GM12878 (cell line): Measurements from ENCODE around the gene NEAT1. TPM values are rescaled to one million over a fixed set of nuclear protein-coding genes. Genes with fewer than 3 reads are reported as not detected.

Experiments used
- ASH2L ChIP-seq: fragments of 300-600, 200-600 bp; sonication (generic); IDR thresholded peaks from 2 replicates; pipeline ENCODE4 v1.6.1; 2017; ENCODE audit warnings: low read depth, mild to moderate bottlenecking, borderline replicate concordance
- BRCA1 ChIP-seq: IDR thresholded peaks from 2 replicates; pipeline ENCODE4 v1.6.1; 2011; ENCODE audit warnings: low read depth, low read length, improper control_type of control experiment
- CTCF ChIP-seq, 3 experiments: IDR thresholded peaks in 2 of 3; conservative IDR thresholded peaks in 1 of 3; 2 replicates each; pipeline ENCODE4 v1.5.1; 2011; ENCODE audit warnings: low read depth in 3 of 3, low read length in 3 of 3, mild to moderate bottlenecking in 3 of 3, control low read depth in 2 of 3, moderate library complexity in 2 of 3, inconsistent platforms in 1 of 3, mixed read lengths in 1 of 3; ENCODE audit not compliant: control insufficient read depth in 2 of 3, insufficient read depth in 1 of 3; ENCODE audit errors: extremely low read depth in 1 of 3
- DPF2 ChIP-seq: fragments of 450-650 bp; IDR thresholded peaks from 2 replicates; pipeline ENCODE4 v1.6.1; 2017; ENCODE audit warnings: mild to moderate bottlenecking
- EGR1 ChIP-seq, 2 experiments: IDR thresholded peaks; 1 replicate in 1 of 2; 2 replicates in 1 of 2; pipeline ENCODE4 v1.6.1; 2011 to 2012; ENCODE audit warnings: low read depth in 2 of 2, low read length in 2 of 2, borderline replicate concordance in 1 of 2, mild to moderate bottlenecking in 1 of 2, moderate library complexity in 1 of 2
- EP300 ChIP-seq, 2 experiments: fragments of 150-350 bp in 1 of 2; IDR thresholded peaks; 2 replicates each; pipeline ENCODE4 v1.6.1; 2011 to 2012; ENCODE audit warnings: low read depth in 2 of 2, low read length in 2 of 2, borderline replicate concordance in 1 of 2, improper control_type of control experiment in 1 of 2, inconsistent platforms in 1 of 2; ENCODE audit not compliant: control insufficient read depth in 1 of 2
- IKZF2 ChIP-seq, 2 experiments: fragments of 450-650 bp; IDR thresholded peaks; 2 replicates each; pipeline ENCODE4 v1.6.1; 2017; ENCODE audit warnings: mild to moderate bottlenecking in 2 of 2, moderate library complexity in 2 of 2
- LARP7 ChIP-seq: fragments of 450-650 bp; IDR thresholded peaks from 2 replicates; pipeline ENCODE4 v1.6.1; 2017; ENCODE audit warnings: mild to moderate bottlenecking
- MEF2B ChIP-seq: fragments of 450-650 bp; IDR thresholded peaks from 2 replicates; pipeline ENCODE4 v1.6.1; 2018; ENCODE audit warnings: mild to moderate bottlenecking, moderate library complexity; ENCODE audit not compliant: partially characterized antibody, poor library complexity, severe bottlenecking
- MXI1 ChIP-seq: fragments of 150-350 bp; IDR thresholded peaks from 2 replicates; pipeline ENCODE4 v1.6.1; 2011; ENCODE audit warnings: low read depth, mild to moderate bottlenecking, inconsistent platforms, low read length, improper control_type of control experiment
- NR2F1 ChIP-seq: fragments of 450-650 bp; conservative IDR thresholded peaks from 2 replicates; pipeline ENCODE4 v1.6.1; 2017; ENCODE audit warnings: mild to moderate bottlenecking
- PML ChIP-seq: IDR thresholded peaks from 2 replicates; pipeline ENCODE4 v1.6.1; 2012; ENCODE audit warnings: low read length, inconsistent platforms
- RAD21 ChIP-seq: IDR thresholded peaks from 2 replicates; pipeline ENCODE4 v1.6.1; 2011; ENCODE audit warnings: mild to moderate bottlenecking, low read depth, low read length, moderate library complexity; ENCODE audit not compliant: insufficient read depth
- RELB ChIP-seq: fragments of 450-650 bp; IDR thresholded peaks from 2 replicates; pipeline ENCODE4 v1.6.1; 2017; ENCODE audit warnings: low read depth, mild to moderate bottlenecking, moderate library complexity
- SIX5 ChIP-seq: IDR thresholded peaks from 2 replicates; pipeline ENCODE4 v1.6.1; 2011; ENCODE audit warnings: mild to moderate bottlenecking, low read depth, low read length, moderate library complexity; ENCODE audit not compliant: severe bottlenecking
- SMAD5 ChIP-seq: IDR thresholded peaks from 2 replicates; pipeline ENCODE4 v1.6.1; 2016; ENCODE audit warnings: antibody characterized with exemption, low read depth
- SP1 ChIP-seq: IDR thresholded peaks from one replicate; pipeline ENCODE4 v1.6.1; 2011; ENCODE audit warnings: low read depth, low read length
- TAF1 ChIP-seq: IDR thresholded peaks from 2 replicates; pipeline ENCODE4 v1.6.1; 2011; ENCODE audit warnings: mild to moderate bottlenecking, low read depth, low read length, borderline replicate concordance
- TBL1XR1 ChIP-seq: IDR thresholded peaks from 2 replicates; pipeline ENCODE4 v1.6.1; 2012; ENCODE audit warnings: low read depth, low read length, improper control_type of control experiment
- YBX1 ChIP-seq: fragments of 450-650 bp; IDR thresholded peaks from 2 replicates; pipeline ENCODE4 v1.6.1; 2016; ENCODE audit warnings: antibody characterized with exemption
- YY1 ChIP-seq: IDR thresholded peaks from 2 replicates; pipeline ENCODE4 v1.6.1; 2011; ENCODE audit warnings: low read depth, mild to moderate bottlenecking, low read length
- ZBTB40 ChIP-seq: fragments of 450-650 bp; IDR thresholded peaks from 2 replicates; pipeline ENCODE4 v1.6.1; 2016; ENCODE audit warnings: mild to moderate bottlenecking, moderate library complexity, borderline replicate concordance
- polyA plus RNA-seq, 11 experiments: library from polyadenylated mRNA; depleted of rRNA in 4 of 11; unstranded in 6 of 11; stranded (reverse) in 5 of 11; fragments of >200 nt; fragmentation: Nextera tagmentation in 4 of 11; fragmentation: Illumina TruSeq in 1 of 11; extraction: Ambion mirVana in 4 of 11; extraction: Trizol in 1 of 11; gene quantifications; 1 replicate in 1 of 11; 2 replicates in 10 of 11; pipeline versions ENCODE4 v1.2.1 to v1.2.3, GENCODE V29; 2011 to 2016; ENCODE audit warnings: inconsistent platforms in 2 of 11, missing spikeins in 2 of 11, low read depth in 1 of 11
- total RNA-seq, 4 experiments: library from RNA; depleted of rRNA in 3 of 4; stranded (reverse); fragments of >200 nt in 3 of 4; fragmentation: Illumina TruSeq in 1 of 4; extraction: Trizol in 1 of 4; gene quantifications; 2 replicates each; pipeline versions ENCODE4 v1.2.1 to v1.2.3, GENCODE V29; 2013 to 2021

NEAT1 gene
- total and polyA plus RNA-seq, 10 of the 15 experiments (the other 5 are each of a cell fraction or from before 2014, with no cell fraction given) = 13.6 to 328 (median 69.4) TPM

- TF ChIP-seq ZBTB40 (peak; percentile 17; the same call in 1 of the 2 replicates), RAD21 (0 out of 2 replicates have a peak, but pooled peaks have one; percentile 5), YY1 (0 out of 2 replicates have a peak, but pooled peaks have one; percentile 18), EGR1 (IDR thresholded peaks at IDR 0.05; ENCODE audit: borderline replicate concordance in 1 of 2, low read depth in 2 of 2, low read length in 2 of 2) (peak; percentile 8 to 51; a peak in 2 of 3 replicates), MEF2B (no peak), ASH2L (no peak), NR2F1 (0 out of 2 replicates have a peak, but pooled peaks have one; percentile 12), RELB (peak; percentile 32; the same call in 1 of the 2 replicates), PML (peak; percentile 98), SP1 (peak; percentile 58), LARP7 (peak; percentile 78), YBX1 (no peak), TAF1 (peak; percentile 92), SIX5 (no peak), IKZF2 (IDR thresholded peaks at IDR 0.05) (0 out of 4 replicates have a peak, but pooled peaks of 1 of the 2 experiments have one; percentile 10), BRCA1 (no peak), TBL1XR1 (no peak), SMAD5 (peak; percentile 98), MXI1 (peak; percentile 61), CTCF (IDR thresholded peaks at IDR 0.05 in 2 of 3, conservative IDR thresholded peaks at IDR 0.05 in 1 of 3; ENCODE audit: control insufficient read depth in 2 of 3, extremely low read depth in 1 of 3, insufficient read depth in 1 of 3, low read depth in 3 of 3, low read length in 3 of 3) (peak; percentile 12 to 40 (median 17); a peak in 4 of 6 replicates), EP300 (IDR thresholded peaks at IDR 0.05; ENCODE audit: borderline replicate concordance in 1 of 2, control insufficient read depth in 1 of 2, low read depth in 2 of 2, low read length in 2 of 2) (0 out of 4 replicates have a peak, but pooled peaks of 1 of the 2 experiments have one; percentile 23), DPF2 (0 out of 2 replicates have a peak, but pooled peaks have one; percentile 50)
Observed at GRCh38 chr11:65454696-65455456, 32.3 kb downstream of the NEAT1 start (continued).
